ENCODE measurements around the gene PPP1R18.

- no peak for TF ChIP-seq POLR2A (IDR thresholded peaks at IDR 0.05)
- TF ChIP-seq, protein P1, sequence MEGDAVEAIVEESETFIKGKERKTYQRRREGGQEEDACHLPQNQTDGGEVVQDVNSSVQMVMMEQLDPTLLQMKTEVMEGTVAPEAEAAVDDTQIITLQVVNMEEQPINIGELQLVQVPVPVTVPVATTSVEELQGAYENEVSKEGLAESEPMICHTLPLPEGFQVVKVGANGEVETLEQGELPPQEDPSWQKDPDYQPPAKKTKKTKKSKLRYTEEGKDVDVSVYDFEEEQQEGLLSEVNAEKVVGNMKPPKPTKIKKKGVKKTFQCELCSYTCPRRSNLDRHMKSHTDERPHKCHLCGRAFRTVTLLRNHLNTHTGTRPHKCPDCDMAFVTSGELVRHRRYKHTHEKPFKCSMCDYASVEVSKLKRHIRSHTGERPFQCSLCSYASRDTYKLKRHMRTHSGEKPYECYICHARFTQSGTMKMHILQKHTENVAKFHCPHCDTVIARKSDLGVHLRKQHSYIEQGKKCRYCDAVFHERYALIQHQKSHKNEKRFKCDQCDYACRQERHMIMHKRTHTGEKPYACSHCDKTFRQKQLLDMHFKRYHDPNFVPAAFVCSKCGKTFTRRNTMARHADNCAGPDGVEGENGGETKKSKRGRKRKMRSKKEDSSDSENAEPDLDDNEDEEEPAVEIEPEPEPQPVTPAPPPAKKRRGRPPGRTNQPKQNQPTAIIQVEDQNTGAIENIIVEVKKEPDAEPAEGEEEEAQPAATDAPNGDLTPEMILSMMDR (IDR thresholded peaks at IDR 0.05), result no peak
Measured at GRCh38 chr6:30724906-30725667, 38.6 kb upstream of the PPP1R18 start.
